ENCODE data around the gene BRSK2. TPM values are rescaled to one million over a fixed set of nuclear protein-coding genes. Genes with fewer than 3 reads are reported as not detected.

Gene BRSK2
- total RNA-seq, 1 donor from 2014 or later = 7.1 TPM

DNA sequence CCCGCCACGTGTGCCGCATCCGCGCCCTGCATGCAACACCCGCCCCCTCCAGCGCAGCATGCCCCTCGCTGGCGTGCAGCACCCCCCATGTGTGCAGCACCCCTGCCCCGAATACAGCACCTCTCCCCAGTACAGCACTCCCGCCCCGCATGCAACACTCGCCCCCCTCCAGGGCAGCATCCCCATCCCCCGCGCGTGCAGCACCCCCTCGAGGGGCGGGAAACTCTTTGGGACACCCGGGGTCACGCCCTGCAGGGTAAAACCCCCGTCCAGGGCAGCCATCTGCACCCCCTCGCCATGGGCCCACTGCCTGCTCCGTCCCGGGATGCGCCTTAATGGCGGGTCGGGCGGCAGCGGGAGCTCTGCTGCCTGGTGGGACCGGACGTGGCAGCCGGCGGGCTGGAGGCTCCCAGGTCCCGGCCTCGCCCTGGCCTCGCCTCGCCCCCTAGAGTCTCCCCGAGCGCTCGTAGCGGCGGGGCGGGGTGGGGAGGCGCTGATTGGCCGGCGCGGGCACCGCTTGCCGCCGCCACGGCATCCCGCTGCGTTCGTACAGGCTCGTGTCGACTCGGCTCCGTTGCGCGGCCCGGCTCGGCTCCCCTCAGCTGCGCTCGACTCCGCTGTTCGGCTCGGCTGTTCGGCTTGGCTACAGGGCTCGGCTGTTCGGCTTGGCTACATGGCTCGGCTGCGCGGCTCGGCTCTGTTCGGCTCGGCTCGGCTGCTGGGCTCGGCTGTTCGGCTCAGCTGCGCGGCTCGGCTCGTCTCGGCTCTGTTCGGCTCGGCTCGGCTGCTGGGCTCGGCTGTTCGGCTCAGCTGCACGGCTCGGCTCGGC, 417 bp upstream of the BRSK2 start:
- no peak overlapping the region for H3K27ac ChIP-seq (ENCODE audit: low read depth, low read length)
- DNase-seq (ENCODE audit: low read depth) (peak; percentile 80), FAIRE-seq (peak; percentile 49)
- Mint-ChIP-seq H3K9me3 (ENCODE audit: unreplicated experiment) (no peaks in the 10 kb centered on the region), H3K27me3 (ENCODE audit: low read depth, unreplicated experiment) (peaks cover 9% of the 10 kb centered on the region), H3K36me3 (ENCODE audit: low read depth, unreplicated experiment) (peaks cover 3% of the 10 kb centered on the region), H3K27ac (ENCODE audit: unreplicated experiment) (no peak overlapping the region), H3K4me1 (ENCODE audit: low read depth, unreplicated experiment) (no peaks in the 10 kb centered on the region), H3K4me3 (ENCODE audit: unreplicated experiment) (peak overlapping the region; percentile 85)
- peaks cover 15% of the 10 kb centered on the region for H3K27me3 ChIP-seq (ENCODE audit: insufficient read depth, low read length)
- TF ChIP-seq, protein P1, sequence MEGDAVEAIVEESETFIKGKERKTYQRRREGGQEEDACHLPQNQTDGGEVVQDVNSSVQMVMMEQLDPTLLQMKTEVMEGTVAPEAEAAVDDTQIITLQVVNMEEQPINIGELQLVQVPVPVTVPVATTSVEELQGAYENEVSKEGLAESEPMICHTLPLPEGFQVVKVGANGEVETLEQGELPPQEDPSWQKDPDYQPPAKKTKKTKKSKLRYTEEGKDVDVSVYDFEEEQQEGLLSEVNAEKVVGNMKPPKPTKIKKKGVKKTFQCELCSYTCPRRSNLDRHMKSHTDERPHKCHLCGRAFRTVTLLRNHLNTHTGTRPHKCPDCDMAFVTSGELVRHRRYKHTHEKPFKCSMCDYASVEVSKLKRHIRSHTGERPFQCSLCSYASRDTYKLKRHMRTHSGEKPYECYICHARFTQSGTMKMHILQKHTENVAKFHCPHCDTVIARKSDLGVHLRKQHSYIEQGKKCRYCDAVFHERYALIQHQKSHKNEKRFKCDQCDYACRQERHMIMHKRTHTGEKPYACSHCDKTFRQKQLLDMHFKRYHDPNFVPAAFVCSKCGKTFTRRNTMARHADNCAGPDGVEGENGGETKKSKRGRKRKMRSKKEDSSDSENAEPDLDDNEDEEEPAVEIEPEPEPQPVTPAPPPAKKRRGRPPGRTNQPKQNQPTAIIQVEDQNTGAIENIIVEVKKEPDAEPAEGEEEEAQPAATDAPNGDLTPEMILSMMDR (IDR thresholded peaks at IDR 0.05; ENCODE audit: insufficient read depth, low read depth, low read length) = no peak
- TF ChIP-seq EZH2 (IDR thresholded peaks at IDR 0.05; ENCODE audit: insufficient read depth, low read length) = peak; percentile 84
- H3K4me2 ChIP-seq (ENCODE audit: low read length) = peak overlapping the region; percentile 90
- H3K9me3 ChIP-seq (ENCODE audit: insufficient read depth, low read depth, low read length) = no peaks in the 10 kb centered on the region
- H3K9ac ChIP-seq (ENCODE audit: low read length) = peak overlapping the region; percentile 70
- peaks cover 4% of the 10 kb centered on the region for H3K4me1 ChIP-seq (ENCODE audit: insufficient read depth, low read length)
- no peaks in the 10 kb centered on the region for H4K20me1 ChIP-seq (ENCODE audit: insufficient read depth, low read length)
- H3K4me3 ChIP-seq (ENCODE audit: insufficient read depth, low read depth, low read length) = peak overlapping the region; percentile 37
- no peaks in the 10 kb centered on the region for H3K36me3 ChIP-seq (ENCODE audit: insufficient read depth, low read length)
- peak overlapping the region; percentile 92 for H2AFZ ChIP-seq (ENCODE audit: low read depth, low read length)
- no peaks in the 10 kb centered on the region for H3K79me2 ChIP-seq (ENCODE audit: insufficient read depth, low read length)

DNA sequence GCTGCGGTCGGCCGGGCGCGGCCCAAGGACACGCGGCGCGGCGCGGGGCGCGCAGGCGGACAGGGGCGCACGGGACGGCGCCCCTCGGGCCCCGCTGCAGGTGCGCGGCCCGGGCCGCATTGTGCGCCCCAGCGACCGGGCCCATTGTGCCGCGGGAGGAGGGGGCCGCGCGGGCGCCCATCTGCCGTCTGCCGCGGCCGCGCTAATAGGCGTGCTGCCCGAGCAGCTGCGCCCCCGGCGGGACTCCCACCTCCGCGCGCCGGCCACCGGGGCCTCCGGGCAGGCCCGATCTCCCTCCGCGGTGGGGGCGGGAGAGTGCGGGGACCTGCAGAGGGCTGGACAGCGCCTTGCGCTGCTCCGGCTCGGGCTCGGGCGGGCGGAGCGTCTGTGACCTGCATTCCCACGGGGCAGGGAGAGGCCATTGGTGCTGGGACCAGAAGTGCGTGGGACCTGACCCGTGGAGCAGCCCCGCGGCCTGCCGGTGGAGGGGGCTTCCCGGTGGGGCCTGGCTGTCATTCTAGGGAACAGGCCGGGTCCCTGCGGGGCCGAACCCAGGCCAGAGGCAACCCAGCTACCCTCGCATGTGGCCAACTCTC, 933 bp downstream of the BRSK2 start:
- Histone ChIP-seq H3K4me1 (ENCODE audit: insufficient read depth, low read length) (peaks cover 4% of the 10 kb centered on the region), H3K4me3 (ENCODE audit: insufficient read depth, low read depth, low read length) (no peak overlapping the region), H3K9me3 (ENCODE audit: insufficient read depth, low read depth, low read length) (no peaks in the 10 kb centered on the region), H3K79me2 (ENCODE audit: insufficient read depth, low read length) (no peaks in the 10 kb centered on the region), H2AFZ (ENCODE audit: low read depth, low read length) (no peak overlapping the region), H4K20me1 (ENCODE audit: insufficient read depth, low read length) (no peaks in the 10 kb centered on the region), H3K27me3 (ENCODE audit: insufficient read depth, low read length) (peaks cover 15% of the 10 kb centered on the region), H3K9ac (ENCODE audit: low read length) (no peak overlapping the region), H3K27ac (ENCODE audit: low read depth, low read length) (no peak overlapping the region), H3K4me2 (ENCODE audit: low read length) (no peak overlapping the region), H3K36me3 (ENCODE audit: insufficient read depth, low read length) (no peaks in the 10 kb centered on the region)
- no peak for FAIRE-seq
- TF ChIP-seq EZH2 (IDR thresholded peaks at IDR 0.05; ENCODE audit: insufficient read depth, low read length) = peak; percentile 96
- TF ChIP-seq, protein P1 (IDR thresholded peaks at IDR 0.05; ENCODE audit: insufficient read depth, low read depth, low read length) = no peak
- Mint-ChIP-seq H3K27me3 (ENCODE audit: low read depth, unreplicated experiment) (peaks cover 9% of the 10 kb centered on the region), H3K27ac (ENCODE audit: unreplicated experiment) (no peak overlapping the region), H3K36me3 (ENCODE audit: low read depth, unreplicated experiment) (peaks cover 3% of the 10 kb centered on the region), H3K4me1 (ENCODE audit: low read depth, unreplicated experiment) (no peaks in the 10 kb centered on the region), H3K4me3 (ENCODE audit: unreplicated experiment) (peak overlapping the region; percentile 79), H3K9me3 (ENCODE audit: unreplicated experiment) (no peaks in the 10 kb centered on the region)
- DNase-seq (ENCODE audit: low read depth) = no peak
